Right lobe of liver (tissue), 6 donors: ENCODE results near the gene IRAK1. TPM values are rescaled to one million over a fixed set of nuclear protein-coding genes. Genes with fewer than 3 reads are reported as not detected.
A peak's percentile ranks its signal among the peaks of the same experiment; 100 is the strongest.

Experiments used
- ATAC-seq, 4 donors: fragments of 200-7000 bp; cut with Tn5 transposase; one replicate each; pipeline ENCODE4 v1.9.1; 2020; ENCODE audit warnings: mild to moderate bottlenecking in 4 of 4, moderate library complexity in 4 of 4
- DNase-seq, 3 donors: peaks; one replicate each; pipeline ENCODE4 v3.0.0-alpha.2; 2020
- H3K27ac ChIP-seq, 3 donors: fragments of 200-600 bp; one replicate each; pipeline ENCODE4 v1.8.0; 2022
- H3K27me3 ChIP-seq, 2 donors: fragments of 200-600 bp; one replicate each; pipeline ENCODE4 v1.8.0; 2022
- H3K36me3 ChIP-seq, 4 donors: fragments of 200-600 bp; sonication (generic) in 1 of 4; one replicate each; pipeline versions ENCODE4 v1.5.1 to v1.8.0; 2017 to 2022; ENCODE audit warnings: control low read depth in 1 of 4
- H3K4me1 ChIP-seq, 4 donors: fragments of 200-600 bp; sonication (generic) in 1 of 4; one replicate each; pipeline versions ENCODE4 v1.5.1 to v1.8.0; 2017 to 2022; ENCODE audit warnings: control low read depth in 1 of 4
- H3K4me3 ChIP-seq, 3 donors: fragments of 200-600 bp; one replicate each; pipeline ENCODE4 v1.8.0; 2022
- H3K9me3 ChIP-seq, 4 donors: fragments of 200-600 bp; sonication (generic) in 1 of 4; one replicate each; pipeline versions ENCODE4 v1.5.1 to v1.8.0; 2017 to 2022; ENCODE audit warnings: control low read depth in 1 of 4
- POLR2A ChIP-seq: fragments of 450-650 bp; IDR thresholded peaks from one replicate; pipeline ENCODE4 v1.6.1; 2017; ENCODE audit warnings: antibody characterized with exemption, mild to moderate bottlenecking
- WGBS: methylation state at CpG from one replicate; pipeline ENCODE4 v1.1.6; 2018; ENCODE audit warnings: low coverage, low lambda C conversion rate; ENCODE audit not compliant: insufficient coverage; ENCODE audit errors: missing lambda C conversion rate; 5-methylcytosine and 5-hydroxymethylcytosine counted together
- intact Hi-C, 2 donors: fragments of 100-400 bp; cut with DNase I; formaldehyde crosslinking; loops; one replicate each; pipeline versions ENCODE4 v1.11.2 to v1.14.1; 2022
- total RNA-seq, 6 experiments: library from RNA; depleted of rRNA in 2 of 6; stranded (reverse); fragments of >200 nt in 2 of 6; fragmentation: NEBNext Ultra II Directional in 3 of 6; extraction: Animal tissue kit (Norgen Biotek cat#: 25700) in 3 of 6; gene quantifications; one replicate each; pipeline versions ENCODE4 v1.1.0 to v1.2.4, GENCODE V29; 2016 to 2023
- TF ChIP-seq, protein P1 (sequence below), 4 donors: fragments of 200-600 bp in 3 of 4; fragments of 450-650 bp in 1 of 4; IDR thresholded peaks; one replicate each; pipeline versions ENCODE4 v1.5.1 to v1.8.0; 2016 to 2022; ENCODE audit warnings: antibody characterized with exemption in 4 of 4, mild to moderate bottlenecking in 2 of 4
- donor health status: DM: no; HTN: yes; CAD: no.
- donor health status: DM: no; HTN: no; CAD: no.
- donor health status: DM: no; HTN: no; CAD: no.
- donor health status: DM: no; HTN: yes; CAD: no.
- donor health status: DM: no; HTN: yes; CAD: no.

IRAK1 gene
- total RNA-seq, 6 experiments from 2014 or later, result 27.4 to 77.7 (median 41.4) TPM

DNA sequence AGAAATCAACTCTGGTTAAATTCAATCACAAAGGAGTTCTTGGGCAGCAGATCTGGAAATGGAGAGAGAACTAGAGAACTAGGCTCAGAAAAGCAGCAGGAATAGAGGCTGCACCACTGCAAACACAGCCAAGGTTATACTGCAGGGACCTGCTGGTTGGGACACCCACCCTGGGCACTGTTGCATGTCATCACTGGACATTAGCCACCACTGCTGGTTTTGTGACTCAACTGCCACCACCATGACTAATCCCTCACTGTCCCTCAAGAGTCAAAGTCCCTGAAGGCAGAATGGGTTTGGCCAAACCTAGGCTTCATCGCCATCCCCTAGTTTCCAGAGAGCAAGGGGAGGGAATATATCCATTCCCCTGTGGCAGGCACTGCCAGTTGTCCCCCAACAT, 38.1 kb upstream of the IRAK1 start:
- Histone ChIP-seq H3K27ac (no peak overlapping the region), H3K9me3 (no peaks in the 10 kb centered on the region), H3K36me3 (no peaks in the 10 kb centered on the region), H3K4me3 (no peak overlapping the region), H3K4me1 (peaks cover 0 to 8% (median 0%) of the 10 kb centered on the region in 4 donors), H3K27me3 (no peaks in the 10 kb centered on the region)
- ATAC-seq, result peak in 1 of 4 donors; percentile 33
- DNase-seq, result no peak
- intact Hi-C loops, result no loop called here
- WGBS, result 100% methylated on average over 1 of the region's 1 CpG
- no peak for TF ChIP-seq POLR2A
- TF ChIP-seq, protein P1, sequence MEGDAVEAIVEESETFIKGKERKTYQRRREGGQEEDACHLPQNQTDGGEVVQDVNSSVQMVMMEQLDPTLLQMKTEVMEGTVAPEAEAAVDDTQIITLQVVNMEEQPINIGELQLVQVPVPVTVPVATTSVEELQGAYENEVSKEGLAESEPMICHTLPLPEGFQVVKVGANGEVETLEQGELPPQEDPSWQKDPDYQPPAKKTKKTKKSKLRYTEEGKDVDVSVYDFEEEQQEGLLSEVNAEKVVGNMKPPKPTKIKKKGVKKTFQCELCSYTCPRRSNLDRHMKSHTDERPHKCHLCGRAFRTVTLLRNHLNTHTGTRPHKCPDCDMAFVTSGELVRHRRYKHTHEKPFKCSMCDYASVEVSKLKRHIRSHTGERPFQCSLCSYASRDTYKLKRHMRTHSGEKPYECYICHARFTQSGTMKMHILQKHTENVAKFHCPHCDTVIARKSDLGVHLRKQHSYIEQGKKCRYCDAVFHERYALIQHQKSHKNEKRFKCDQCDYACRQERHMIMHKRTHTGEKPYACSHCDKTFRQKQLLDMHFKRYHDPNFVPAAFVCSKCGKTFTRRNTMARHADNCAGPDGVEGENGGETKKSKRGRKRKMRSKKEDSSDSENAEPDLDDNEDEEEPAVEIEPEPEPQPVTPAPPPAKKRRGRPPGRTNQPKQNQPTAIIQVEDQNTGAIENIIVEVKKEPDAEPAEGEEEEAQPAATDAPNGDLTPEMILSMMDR (IDR thresholded peaks at IDR 0.05), result no peak

DNA sequence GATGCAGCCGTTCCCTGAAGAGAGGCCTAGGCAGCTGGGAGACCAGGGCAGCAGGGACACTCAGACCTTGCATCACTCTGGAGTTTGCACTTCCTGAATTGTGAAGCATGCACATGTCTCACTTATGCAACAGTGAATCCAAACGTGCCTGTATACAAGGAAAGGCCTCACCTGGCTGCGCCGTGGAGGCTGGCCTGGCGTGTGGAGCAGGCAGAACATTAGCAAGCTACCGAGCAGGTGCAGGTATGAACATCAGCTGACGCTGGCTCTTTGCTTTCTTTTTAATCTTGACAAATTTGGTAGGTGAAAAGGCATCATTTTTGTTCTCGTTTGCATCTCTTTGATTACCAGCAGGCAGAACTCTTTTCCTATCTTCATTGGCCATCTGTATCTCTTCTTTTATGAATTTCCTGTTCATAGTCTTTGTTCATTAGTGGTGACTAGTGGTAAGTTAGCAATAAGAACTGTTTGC, 37.1 kb upstream of the IRAK1 start:
- no peak for TF ChIP-seq POLR2A
- TF ChIP-seq, protein P1 (IDR thresholded peaks at IDR 0.05), result no peak
- Histone ChIP-seq H3K9me3 (no peaks in the 10 kb centered on the region), H3K4me1 (peaks cover 0 to 8% (median 0%) of the 10 kb centered on the region in 4 donors), H3K27me3 (no peaks in the 10 kb centered on the region), H3K4me3 (no peak overlapping the region), H3K36me3 (no peaks in the 10 kb centered on the region), H3K27ac (no peak overlapping the region)
- WGBS, result 34% methylated on average over 3 of the region's 8 CpGs
- ATAC-seq (peak; percentile 91 to 99 (median 94)), DNase-seq (peak; percentile 64 to 76 (median 76))
- intact Hi-C loops, result no loop called here

DNA sequence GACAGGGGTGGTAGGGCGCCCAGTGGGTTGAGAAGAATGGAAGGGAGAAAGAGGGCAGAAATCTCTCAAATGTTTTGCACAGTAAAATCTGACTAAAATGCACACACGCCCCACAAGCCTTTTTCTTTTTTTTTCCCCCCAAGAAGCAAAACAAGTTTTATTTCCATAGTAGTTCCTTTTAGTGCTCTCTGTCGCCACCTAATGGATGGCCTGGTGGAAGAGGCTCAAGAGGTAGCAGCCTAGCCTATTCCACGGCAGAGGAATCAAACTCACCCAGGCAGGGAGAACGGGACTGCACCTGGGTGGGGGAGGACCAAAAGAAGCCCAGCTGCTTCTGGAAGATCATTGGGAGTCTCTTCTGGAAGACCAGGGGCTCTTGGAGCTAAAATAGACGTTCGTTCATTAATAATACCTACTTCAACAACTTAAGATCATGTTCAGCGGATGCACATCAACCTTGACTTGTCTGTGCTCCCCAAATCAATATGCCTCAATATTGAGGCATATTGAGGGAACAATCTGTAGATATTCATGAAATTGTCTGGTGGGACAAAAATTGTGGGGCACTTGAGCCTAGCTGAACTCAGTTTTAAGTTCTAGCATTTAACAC, 31.6 kb upstream of the IRAK1 start:
- ATAC-seq (peak; percentile 68 to 76 (median 74)), DNase-seq (peak in 2 of 3 donors; percentile 61 to 66)
- Histone ChIP-seq H3K4me3 (no peak overlapping the region), H3K36me3 (no peaks in the 10 kb centered on the region), H3K9me3 (no peaks in the 10 kb centered on the region), H3K27me3 (no peaks in the 10 kb centered on the region), H3K27ac (no peak overlapping the region), H3K4me1 (peaks cover 0 to 15% (median 6%) of the 10 kb centered on the region in 4 donors)
- no peak for TF ChIP-seq POLR2A
- TF ChIP-seq, protein P1 (IDR thresholded peaks at IDR 0.05), result peak; percentile 44 to 81 (median 78)
- intact Hi-C loops, result no loop called here
- 15% methylated on average over 7 of the region's 8 CpGs for WGBS

DNA sequence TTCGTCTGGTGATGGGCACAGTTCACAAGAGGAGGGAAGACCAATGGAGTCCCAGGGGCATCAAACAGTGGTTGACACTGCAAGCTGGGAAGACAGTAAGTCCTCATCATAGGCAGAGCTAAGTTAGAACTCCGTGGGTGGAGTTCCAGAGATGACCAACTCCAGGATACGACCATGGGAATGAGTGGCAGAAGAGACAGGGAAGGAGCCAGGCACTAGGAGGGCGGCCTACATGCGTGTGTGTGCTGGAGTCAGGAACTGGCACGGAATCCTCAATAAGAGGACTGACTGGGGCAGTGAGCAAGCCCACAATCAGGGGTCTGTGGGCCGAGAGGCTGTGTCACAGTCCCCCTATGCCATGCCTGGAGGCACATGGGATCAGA, 30.4 kb upstream of the IRAK1 start:
- TF ChIP-seq POLR2A, result no peak
- TF ChIP-seq, protein P1 (IDR thresholded peaks at IDR 0.05), result no peak
- 77% methylated on average over 3 of the region's 7 CpGs for WGBS
- Histone ChIP-seq H3K27me3 (no peaks in the 10 kb centered on the region), H3K27ac (peak overlapping the region in 1 of 3 donors; percentile 36), H3K9me3 (no peaks in the 10 kb centered on the region), H3K4me1 (peaks cover 0 to 14% (median 6%) of the 10 kb centered on the region in 4 donors), H3K4me3 (no peak overlapping the region), H3K36me3 (no peaks in the 10 kb centered on the region)
- no peak for ATAC-seq
- intact Hi-C loops, result no loop called here
- no peak for DNase-seq
